ENCODE measurements around the gene BCLAF3. TPM values are rescaled to one million over a fixed set of nuclear protein-coding genes. Genes with fewer than 3 reads are reported as not detected.
A peak's percentile ranks its signal among the peaks of the same experiment; 100 is the strongest.

Gene BCLAF3
- total RNA-seq, 2 donors from 2014 or later: 7.7 to 11.8 TPM

DNA sequence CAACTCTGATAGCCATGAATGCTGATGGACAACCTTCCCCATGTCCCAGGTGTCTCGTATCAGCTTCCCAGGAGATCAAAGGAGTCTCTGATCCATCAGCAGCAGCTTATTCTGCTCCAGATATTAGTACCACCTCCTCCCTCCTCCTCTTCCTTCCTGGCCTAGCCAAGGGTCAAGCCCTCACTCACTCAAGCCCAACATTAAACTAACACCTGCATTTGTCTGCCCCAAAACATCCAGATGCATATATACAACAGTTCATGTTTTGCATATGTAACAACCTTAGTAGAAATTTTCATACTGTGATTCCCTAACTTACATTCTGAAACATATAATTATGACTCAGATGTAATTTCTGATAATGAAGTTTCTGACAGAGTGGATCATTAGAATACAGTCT is 29.9 kb downstream of the BCLAF3 start:
- ATAC-seq (replicated peaks in 1 of 2) (no peak), DNase-seq (no peak)
- H3K27me3 Mint-ChIP-seq (ENCODE audit: low read depth): peaks cover 7% of the 10 kb centered on the region
- peaks cover under 1 to 3% of the 10 kb centered on the region in 2 donors for H3K36me3 Mint-ChIP-seq (ENCODE audit: insufficient read depth in 2 of 2)
- H3K27ac Mint-ChIP-seq: no peak overlapping the region
- no peak overlapping the region for H3K4me3 Mint-ChIP-seq
- H3K4me1 Mint-ChIP-seq (ENCODE audit: low read depth): peaks cover 21% of the 10 kb centered on the region
- H3K9me3 Mint-ChIP-seq: no peaks in the 10 kb centered on the region

DNA sequence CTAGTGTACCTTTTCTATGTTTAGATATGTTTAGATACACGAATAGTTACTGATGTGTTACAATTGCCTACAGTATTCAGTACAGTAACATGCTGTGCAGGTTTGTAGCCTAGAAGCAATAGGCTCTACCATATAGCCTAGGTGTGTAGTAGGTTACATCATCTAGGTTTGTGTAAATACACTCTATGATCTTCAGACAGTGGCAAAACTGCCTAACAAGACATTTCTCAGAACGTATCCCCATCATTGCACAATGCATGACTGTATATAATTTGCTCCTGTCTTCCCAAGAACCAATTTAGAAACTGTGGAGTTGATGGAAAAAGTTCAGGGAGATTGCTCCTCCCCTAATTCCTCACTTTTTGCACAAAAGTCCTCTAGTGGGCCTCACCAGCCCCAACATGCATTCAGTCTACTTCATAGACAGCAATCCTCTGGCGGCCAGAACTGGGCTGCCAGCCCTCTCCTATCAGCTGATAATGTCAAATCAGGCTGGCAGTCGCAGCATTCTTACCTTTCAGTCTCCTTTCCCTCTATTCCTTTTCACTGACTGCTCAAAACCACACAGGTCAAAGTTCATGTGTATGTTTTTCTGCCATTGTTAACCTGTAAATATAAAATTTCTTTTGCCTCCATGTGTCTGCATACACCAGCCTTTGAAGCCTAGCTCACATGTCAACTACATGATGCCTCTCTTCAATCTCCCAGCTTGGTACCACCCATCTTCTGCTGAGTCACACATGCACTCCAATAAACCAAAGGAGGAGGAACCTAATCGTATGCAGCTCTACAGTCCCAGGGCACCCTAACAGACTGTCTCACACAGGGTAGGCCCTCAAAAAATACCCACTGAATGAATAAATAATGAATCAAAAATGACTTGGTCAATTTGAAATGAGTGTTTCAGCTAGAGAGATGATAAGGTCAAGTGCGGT is 32.0 kb downstream of the BCLAF3 start:
- H3K4me1 Mint-ChIP-seq (ENCODE audit: low read depth): peaks cover 5% of the 10 kb centered on the region
- H3K4me3 Mint-ChIP-seq: no peak overlapping the region
- peaks cover 0 to 3% of the 10 kb centered on the region in 2 donors for H3K36me3 Mint-ChIP-seq (ENCODE audit: insufficient read depth in 2 of 2)
- ATAC-seq (replicated peaks in 1 of 2): no peak
- no peak for DNase-seq
- no peak overlapping the region for H3K27ac Mint-ChIP-seq
- no peaks in the 10 kb centered on the region for H3K9me3 Mint-ChIP-seq
- peaks cover 7% of the 10 kb centered on the region for H3K27me3 Mint-ChIP-seq (ENCODE audit: low read depth)

- DNase-seq (no peak), ATAC-seq (replicated peaks in 1 of 2) (no peak)
- no peaks in the 10 kb centered on the region for H3K4me1 Mint-ChIP-seq (ENCODE audit: low read depth)
- H3K36me3 Mint-ChIP-seq (ENCODE audit: insufficient read depth in 2 of 2): peaks cover 0 to 2% of the 10 kb centered on the region in 2 donors
- H3K27me3 Mint-ChIP-seq (ENCODE audit: low read depth): peaks cover 7% of the 10 kb centered on the region
- no peak overlapping the region for H3K27ac Mint-ChIP-seq
- H3K9me3 Mint-ChIP-seq: no peaks in the 10 kb centered on the region
- no peak overlapping the region for H3K4me3 Mint-ChIP-seq
Observed at GRCh38 chrX:19956923-19957322, 33.9 kb downstream of the BCLAF3 start.

GRCh38 chrX:19956306-19956705 is 34.6 kb downstream of the BCLAF3 start:
- no peak overlapping the region for H3K4me3 Mint-ChIP-seq
- H3K9me3 Mint-ChIP-seq: no peaks in the 10 kb centered on the region
- peaks cover 0 to 2% of the 10 kb centered on the region in 2 donors for H3K36me3 Mint-ChIP-seq (ENCODE audit: insufficient read depth in 2 of 2)
- DNase-seq (no peak), ATAC-seq (replicated peaks in 1 of 2) (no peak)
- peaks cover 7% of the 10 kb centered on the region for H3K27me3 Mint-ChIP-seq (ENCODE audit: low read depth)
- no peaks in the 10 kb centered on the region for H3K4me1 Mint-ChIP-seq (ENCODE audit: low read depth)
- H3K27ac Mint-ChIP-seq: no peak overlapping the region

GRCh38 chrX:19955306-19955705 is 35.6 kb downstream of the BCLAF3 start:
- peaks cover 7% of the 10 kb centered on the region for H3K27me3 Mint-ChIP-seq (ENCODE audit: low read depth)
- no peak for DNase-seq
- H3K4me1 Mint-ChIP-seq (ENCODE audit: low read depth): no peaks in the 10 kb centered on the region
- peaks cover 0 to 2% of the 10 kb centered on the region in 2 donors for H3K36me3 Mint-ChIP-seq (ENCODE audit: insufficient read depth in 2 of 2)
- no peak overlapping the region for H3K4me3 Mint-ChIP-seq
- ATAC-seq (replicated peaks in 1 of 2): no peak
- no peak overlapping the region for H3K27ac Mint-ChIP-seq
- H3K9me3 Mint-ChIP-seq: no peaks in the 10 kb centered on the region

GRCh38 chrX:19954335-19955096 is 36.3 kb downstream of the BCLAF3 start:
- H3K9me3 Mint-ChIP-seq: no peaks in the 10 kb centered on the region
- no peak overlapping the region for H3K27ac Mint-ChIP-seq
- H3K4me1 Mint-ChIP-seq (ENCODE audit: low read depth): no peaks in the 10 kb centered on the region
- peaks cover 0 to 2% of the 10 kb centered on the region in 2 donors for H3K36me3 Mint-ChIP-seq (ENCODE audit: insufficient read depth in 2 of 2)
- peaks cover 7% of the 10 kb centered on the region for H3K27me3 Mint-ChIP-seq (ENCODE audit: low read depth)
- ATAC-seq (replicated peaks in 1 of 2) (no peak), DNase-seq (no peak)
- H3K4me3 Mint-ChIP-seq: no peak overlapping the region

DNA sequence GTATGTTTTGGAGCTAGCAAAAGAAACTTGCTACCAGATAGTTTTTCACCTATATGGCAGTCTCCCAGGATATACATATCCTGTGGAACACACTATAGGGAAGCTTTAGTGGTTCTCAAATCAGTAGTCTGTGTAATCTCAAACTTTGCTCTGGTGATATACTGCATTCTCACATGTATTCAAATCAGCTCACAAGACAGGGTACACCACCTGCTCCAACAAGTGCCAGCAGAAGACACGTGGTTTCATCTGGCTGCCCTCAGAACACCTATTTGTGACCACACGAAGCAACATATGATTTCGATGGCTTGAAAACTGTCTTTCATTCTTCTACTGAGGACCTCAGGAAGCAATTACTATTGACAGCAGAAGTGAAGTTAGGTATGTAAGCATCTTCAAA is 37.7 kb downstream of the BCLAF3 start:
- H3K4me1 Mint-ChIP-seq (ENCODE audit: low read depth): peaks cover 2% of the 10 kb centered on the region
- no peaks in the 10 kb centered on the region for H3K9me3 Mint-ChIP-seq
- H3K27me3 Mint-ChIP-seq (ENCODE audit: low read depth): peaks cover 2% of the 10 kb centered on the region
- H3K4me3 Mint-ChIP-seq: no peak overlapping the region
- DNase-seq (no peak), ATAC-seq (replicated peaks in 1 of 2) (no peak)
- no peak overlapping the region for H3K27ac Mint-ChIP-seq
- H3K36me3 Mint-ChIP-seq (ENCODE audit: insufficient read depth in 2 of 2): peaks cover 3 to 4% of the 10 kb centered on the region in 2 donors

GRCh38 chrX:19949340-19949739 is 41.5 kb downstream of the BCLAF3 start:
- peak; percentile 57 to 75 for ATAC-seq (replicated peaks in 1 of 2)
- H3K27ac Mint-ChIP-seq: peak overlapping the region; percentile 89

DNA sequence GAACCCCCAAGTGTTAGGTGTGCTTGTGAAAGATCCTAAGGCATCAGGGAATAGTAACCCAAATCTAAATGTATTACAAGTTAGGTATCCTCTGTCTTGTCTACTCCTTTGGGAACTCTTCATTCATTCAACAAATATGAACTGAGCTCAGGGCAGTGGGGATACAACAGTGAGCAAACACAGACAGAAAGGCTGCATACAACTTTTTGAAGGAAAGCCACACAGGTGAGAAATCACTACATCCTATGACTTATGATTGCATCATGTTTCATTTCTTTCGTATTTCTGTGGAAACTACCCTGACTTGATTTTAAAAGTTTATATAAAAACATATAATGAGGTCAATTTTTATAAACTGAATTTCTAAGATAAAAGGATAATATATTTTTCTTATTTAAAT is 43.2 kb downstream of the BCLAF3 start:
- Mint-ChIP-seq H3K36me3 (ENCODE audit: insufficient read depth in 2 of 2) (peaks cover 6 to 16% of the 10 kb centered on the region in 2 donors), H3K4me3 (no peak overlapping the region), H3K27me3 (ENCODE audit: low read depth) (peaks cover 8% of the 10 kb centered on the region), H3K4me1 (ENCODE audit: low read depth) (peaks cover 22% of the 10 kb centered on the region), H3K9me3 (no peaks in the 10 kb centered on the region), H3K27ac (no peak overlapping the region)
- ATAC-seq (replicated peaks in 1 of 2): peak; percentile 77 to 81
- peak in 1 of 2 donors; percentile 2 for DNase-seq

More at GRCh38 chrX:19949340-19949739, 41.5 kb downstream of the BCLAF3 start:
- Mint-ChIP-seq H3K9me3 (no peaks in the 10 kb centered on the region), H3K4me3 (peak overlapping the region in 1 of 2 donors; percentile 9), H3K36me3 (ENCODE audit: insufficient read depth in 2 of 2) (peaks cover 7 to 16% of the 10 kb centered on the region in 2 donors), H3K4me1 (ENCODE audit: low read depth) (peaks cover 22% of the 10 kb centered on the region), H3K27me3 (ENCODE audit: low read depth) (peaks cover 8% of the 10 kb centered on the region)
- DNase-seq: no peak

Other genes starting within 250 kb of the BCLAF3 start
- 100 to 1,000 TPM in 1 of 2 donors, 10 to 100 TPM in 1; 93.3 to 106 TPM for gene SH3KBP1, start 103.5 kb downstream of the BCLAF3 start, total RNA-seq
- gene MAP7D2, start 125.8 kb upstream of the BCLAF3 start, total RNA-seq: under 1 TPM; 0.12 to 0.96 TPM
- gene EIF1AX, start 150.8 kb upstream of the BCLAF3 start, total RNA-seq: 100 to 1,000 TPM in 1 of 2 donors, 10 to 100 TPM in 1; 66.1 to 117 TPM